Colonic mucosa (tissue), 4 donors: ENCODE measurements around the gene BCLAF3. TPM values are rescaled to one million over a fixed set of nuclear protein-coding genes. Genes with fewer than 3 reads are reported as not detected.

Experiments
- DNase-seq: peaks from one replicate; pipeline ENCODE4 v3.0.0-alpha.2; 2020
- H3K27ac ChIP-seq: fragments of 200-600 bp; one replicate; pipeline ENCODE4 v1.8.0; 2021
- H3K27me3 ChIP-seq: fragments of 200-600 bp; one replicate; pipeline ENCODE4 v1.8.0; 2021
- H3K36me3 ChIP-seq: fragments of 200-600 bp; one replicate; pipeline ENCODE4 v1.8.0; 2021
- H3K4me1 ChIP-seq: fragments of 200-600 bp; one replicate; pipeline ENCODE4 v1.8.0; 2021; ENCODE audit warnings: mild to moderate bottlenecking
- H3K4me3 ChIP-seq: fragments of 200-600 bp; one replicate; pipeline ENCODE4 v1.8.0; 2021
- H3K9ac ChIP-seq, 2 donors: one replicate each; pipeline ENCODE4 v1.7.0; 2013; ENCODE audit warnings: control low read depth in 2 of 2, low read depth in 2 of 2, low read length in 2 of 2
- H3K9me3 ChIP-seq: fragments of 200-600 bp; one replicate; pipeline ENCODE4 v1.8.0; 2021
- intact Hi-C: fragments of 100-400 bp; cut with DNase I; formaldehyde crosslinking; loops from one replicate; pipeline ENCODE4 v1.14.1; 2022
- total RNA-seq, 2 donors: library from RNA; stranded (reverse); fragmentation: NEBNext Ultra II Directional in 1 of 2; extraction: Animal tissue kit (Norgen Biotek cat#: 25700) in 1 of 2; gene quantifications; one replicate each; pipeline ENCODE4 v1.2.1, GENCODE V29; 2021
- TF ChIP-seq, protein P1 (sequence below): fragments of 200-600 bp; IDR thresholded peaks from one replicate; pipeline ENCODE4 v1.8.0; 2022; ENCODE audit warnings: antibody characterized with exemption, mild to moderate bottlenecking
- donor health status: healthy.
- donor health status: DM: no; HTN: no; CAD: no.
- donor health status: DM: no; HTN: no; CAD: no.

The BCLAF3 gene
- total RNA-seq, 2 donors from 2014 or later, result 11.0 to 14.9 TPM

DNA sequence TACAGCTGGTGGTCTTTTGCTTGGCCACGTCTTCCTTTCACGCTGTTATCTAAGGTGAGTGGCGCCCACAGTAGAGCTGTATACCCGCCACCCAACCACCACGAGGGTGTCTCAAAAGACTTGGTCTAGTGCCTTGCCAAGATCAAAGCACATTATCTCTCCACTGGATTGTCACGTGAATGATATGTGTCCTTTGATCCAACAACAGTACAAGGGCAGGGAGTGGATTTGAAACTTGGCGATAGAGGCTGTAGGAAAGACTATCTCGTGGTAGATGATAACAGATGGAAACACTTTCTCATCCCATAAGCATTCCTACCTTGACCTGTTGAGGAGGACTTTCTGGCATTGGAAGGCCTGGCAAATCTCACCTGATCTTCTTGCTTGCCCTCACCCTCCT is 37.7 kb upstream of the BCLAF3 start:
- Histone ChIP-seq H3K36me3 (no peaks in the 10 kb centered on the region), H3K27me3 (no peaks in the 10 kb centered on the region), H3K9me3 (no peaks in the 10 kb centered on the region), H3K4me1 (peaks cover 3% of the 10 kb centered on the region), H3K9ac (no peak overlapping the region), H3K4me3 (no peak overlapping the region), H3K27ac (no peak overlapping the region)
- DNase-seq, result no peak
- intact Hi-C loops, result no loop called here
- TF ChIP-seq, protein P1, sequence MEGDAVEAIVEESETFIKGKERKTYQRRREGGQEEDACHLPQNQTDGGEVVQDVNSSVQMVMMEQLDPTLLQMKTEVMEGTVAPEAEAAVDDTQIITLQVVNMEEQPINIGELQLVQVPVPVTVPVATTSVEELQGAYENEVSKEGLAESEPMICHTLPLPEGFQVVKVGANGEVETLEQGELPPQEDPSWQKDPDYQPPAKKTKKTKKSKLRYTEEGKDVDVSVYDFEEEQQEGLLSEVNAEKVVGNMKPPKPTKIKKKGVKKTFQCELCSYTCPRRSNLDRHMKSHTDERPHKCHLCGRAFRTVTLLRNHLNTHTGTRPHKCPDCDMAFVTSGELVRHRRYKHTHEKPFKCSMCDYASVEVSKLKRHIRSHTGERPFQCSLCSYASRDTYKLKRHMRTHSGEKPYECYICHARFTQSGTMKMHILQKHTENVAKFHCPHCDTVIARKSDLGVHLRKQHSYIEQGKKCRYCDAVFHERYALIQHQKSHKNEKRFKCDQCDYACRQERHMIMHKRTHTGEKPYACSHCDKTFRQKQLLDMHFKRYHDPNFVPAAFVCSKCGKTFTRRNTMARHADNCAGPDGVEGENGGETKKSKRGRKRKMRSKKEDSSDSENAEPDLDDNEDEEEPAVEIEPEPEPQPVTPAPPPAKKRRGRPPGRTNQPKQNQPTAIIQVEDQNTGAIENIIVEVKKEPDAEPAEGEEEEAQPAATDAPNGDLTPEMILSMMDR, result no peak

DNA sequence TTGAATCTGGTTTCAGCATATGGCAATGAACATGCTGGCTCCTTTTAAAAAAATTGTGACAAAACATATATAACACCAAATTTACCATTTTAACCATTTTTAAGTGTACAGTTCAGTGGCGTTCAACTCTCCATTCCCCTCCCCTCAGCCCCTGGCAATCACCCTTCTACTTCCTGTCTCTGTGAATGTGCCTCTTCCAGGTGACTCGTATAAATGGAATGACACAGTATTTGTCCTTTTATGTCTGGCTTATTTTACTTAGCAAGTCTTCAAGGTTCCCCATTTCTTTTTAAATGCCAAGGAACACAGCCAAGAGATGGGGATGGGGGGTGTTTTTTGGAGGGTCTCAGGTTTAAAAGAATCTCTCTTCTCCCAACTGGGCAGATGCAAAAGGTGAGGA is 35.4 kb upstream of the BCLAF3 start:
- no peak for DNase-seq
- Histone ChIP-seq H3K4me3 (no peak overlapping the region), H3K4me1 (peaks cover 3% of the 10 kb centered on the region), H3K27me3 (no peaks in the 10 kb centered on the region), H3K36me3 (no peaks in the 10 kb centered on the region), H3K9me3 (no peaks in the 10 kb centered on the region), H3K9ac (no peak overlapping the region), H3K27ac (no peak overlapping the region)
- intact Hi-C loops, result no loop called here
- TF ChIP-seq, protein P1, result no peak

DNA sequence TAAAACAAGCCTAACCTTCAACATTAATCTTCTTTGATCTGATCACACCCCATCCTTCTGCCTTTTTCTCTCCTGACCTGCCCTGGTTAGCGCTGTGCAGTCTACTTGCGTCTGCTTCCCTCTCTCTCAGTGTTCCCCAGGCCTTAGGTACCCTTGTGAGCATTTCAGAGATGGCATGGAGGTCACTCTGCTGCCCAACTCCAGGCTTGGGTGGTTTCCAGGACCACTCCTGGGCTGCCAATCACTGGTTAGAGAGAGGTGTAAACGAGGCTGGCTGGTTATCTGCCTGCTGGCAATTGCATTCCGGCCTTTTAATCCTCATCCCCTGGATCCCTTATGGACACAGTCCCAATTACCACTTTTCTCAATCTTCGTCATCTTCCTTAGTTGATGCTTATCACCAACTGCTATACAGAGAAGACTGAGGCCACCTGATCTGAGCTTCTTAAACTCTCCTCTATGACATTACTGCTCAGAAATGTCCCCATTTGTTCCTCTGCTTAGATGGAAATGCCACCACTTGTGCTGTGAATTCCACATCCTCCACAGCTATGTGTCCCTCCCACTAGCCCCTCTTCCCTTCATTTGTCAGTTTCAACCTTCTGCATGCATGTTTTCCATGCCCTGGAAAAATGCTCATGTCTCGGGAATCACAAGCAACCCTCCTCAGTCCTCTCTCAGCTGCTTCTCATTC is 29.0 kb upstream of the BCLAF3 start:
- DNase-seq, result no peak
- no peaks in the 10 kb centered on the region for H3K4me1 ChIP-seq
- H3K36me3 ChIP-seq, result no peaks in the 10 kb centered on the region
- H3K4me3 ChIP-seq, result no peak overlapping the region
- no peak overlapping the region for H3K9ac ChIP-seq
- H3K27me3 ChIP-seq, result no peaks in the 10 kb centered on the region
- intact Hi-C loops, result no loop called here
- no peaks in the 10 kb centered on the region for H3K9me3 ChIP-seq
- H3K27ac ChIP-seq, result no peak overlapping the region
- TF ChIP-seq, protein P1, result no peak

DNA sequence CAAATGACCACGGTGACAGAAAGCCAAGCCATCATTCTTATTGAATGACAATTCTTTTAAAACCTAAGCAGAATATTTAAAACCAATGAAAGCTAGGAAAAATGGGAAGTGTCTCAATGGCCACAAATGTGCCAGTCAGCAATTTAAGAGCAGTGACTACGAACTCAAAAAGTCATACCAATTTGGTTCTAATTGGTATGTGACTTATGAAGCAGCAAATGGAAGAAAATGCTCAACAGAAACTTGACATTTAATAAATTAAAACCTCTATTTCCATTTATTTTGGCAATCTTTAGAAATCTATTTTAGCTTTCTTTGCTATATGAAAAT is 25.7 kb upstream of the BCLAF3 start:
- Histone ChIP-seq H3K27me3 (no peaks in the 10 kb centered on the region), H3K27ac (no peak overlapping the region), H3K4me1 (no peaks in the 10 kb centered on the region), H3K9ac (no peak overlapping the region), H3K36me3 (no peaks in the 10 kb centered on the region), H3K9me3 (no peaks in the 10 kb centered on the region), H3K4me3 (no peak overlapping the region)
- intact Hi-C loops, result no loop called here
- DNase-seq, result no peak
- TF ChIP-seq, protein P1, result no peak

DNA sequence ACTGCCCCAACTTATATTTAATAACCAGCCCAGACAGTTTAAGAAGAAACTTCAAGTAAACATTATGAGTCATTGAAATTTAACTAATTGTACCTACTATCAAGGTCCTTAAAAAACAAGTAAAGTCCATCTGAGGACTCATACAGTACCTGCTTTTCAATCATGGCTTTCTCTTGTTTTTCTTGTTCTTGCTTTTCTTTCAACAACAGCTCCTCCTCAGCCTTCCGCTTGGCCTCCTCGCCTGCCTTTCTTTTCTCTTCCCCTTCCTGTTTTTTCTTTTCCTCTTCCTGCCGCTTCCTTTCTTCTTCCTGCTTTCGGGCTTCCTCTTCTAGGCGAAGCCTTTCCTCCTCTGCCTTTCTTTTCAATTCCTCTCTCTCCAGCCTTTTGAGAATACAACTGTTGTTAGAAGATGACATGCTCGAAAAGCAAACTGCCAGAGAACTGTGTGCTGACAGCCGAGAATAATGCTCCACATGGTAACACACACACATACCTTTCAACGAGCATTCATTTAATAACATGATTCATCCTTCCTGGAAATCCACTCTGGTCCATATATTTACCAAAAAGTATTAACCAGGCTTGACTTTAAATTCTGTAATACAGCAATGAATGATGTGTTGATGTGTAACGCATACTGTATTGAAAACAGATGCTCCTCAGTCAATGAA is 25.2 kb upstream of the BCLAF3 start:
- no peak overlapping the region for H3K4me3 ChIP-seq
- no peaks in the 10 kb centered on the region for H3K27me3 ChIP-seq
- no peak overlapping the region for H3K9ac ChIP-seq
- DNase-seq, result no peak
- no peak overlapping the region for H3K27ac ChIP-seq
- no peaks in the 10 kb centered on the region for H3K4me1 ChIP-seq
- no peaks in the 10 kb centered on the region for H3K9me3 ChIP-seq
- intact Hi-C loops, result no loop called here
- no peaks in the 10 kb centered on the region for H3K36me3 ChIP-seq
- TF ChIP-seq, protein P1, result no peak
